NT2/D1 (cell line): Measurements from ENCODE around the gene SUSD3.

Experiments used
- SUZ12 ChIP-seq: IDR thresholded peaks from 2 replicates; pipeline ENCODE4 v1.6.1; 2011; ENCODE audit not compliant: insufficient read length, insufficient read depth; ENCODE audit errors: extremely low read depth
- YY1 ChIP-seq: IDR thresholded peaks from 2 replicates; pipeline ENCODE4 v1.6.1; 2011; ENCODE audit not compliant: insufficient read length, insufficient read depth
- ZNF274 ChIP-seq: IDR thresholded peaks from 2 replicates; pipeline ENCODE4 v1.6.1; 2011; ENCODE audit warnings: mild to moderate bottlenecking, low read depth, low read length

DNA sequence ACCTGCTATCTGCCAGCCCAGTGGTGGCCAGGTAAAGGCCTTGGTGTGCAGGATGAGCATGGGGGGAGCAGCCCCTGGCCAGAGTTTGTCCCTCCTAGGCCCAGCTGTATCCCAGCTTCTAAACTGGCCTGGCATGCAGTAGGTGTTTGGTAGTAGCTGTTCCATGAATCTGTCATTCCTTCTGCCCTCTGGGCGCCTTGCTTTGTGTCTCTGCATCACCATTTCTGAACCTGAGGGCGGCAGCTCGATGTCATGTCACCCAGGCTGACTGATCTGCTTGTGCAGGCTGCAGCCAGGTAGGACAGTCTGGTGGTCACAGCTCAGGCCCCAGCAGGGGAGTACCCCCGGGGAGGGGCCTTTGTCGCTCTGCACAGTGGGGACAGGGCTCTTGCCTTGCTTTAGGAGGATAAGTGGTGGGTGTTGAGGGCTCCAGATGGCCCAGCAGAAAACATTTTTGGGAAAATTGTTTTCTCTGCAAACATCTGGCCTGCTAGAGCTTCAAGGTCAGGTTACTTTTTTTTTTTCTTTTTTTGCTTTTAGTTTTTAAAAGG is 4.6 kb upstream of the SUSD3 start:
- TF ChIP-seq YY1 (no peak), ZNF274 (no peak), SUZ12 (no peak)
